HTR-8/SVneo (cell line): ENCODE data around the gene FCER2.

Experiments
- DNase-seq: peaks from one replicate; pipeline ENCODE4 v3.0.0; 2011; ENCODE audit warnings: low spot score, mixed read lengths; ENCODE audit not compliant: insufficient read length
- FAIRE-seq: peaks from 2 replicates; lab custom pipeline; 2011; peaks lifted over from hg19 to GRCh38; lab: Jason Lieb, UNC

FCER2 gene

GRCh38 chr19:7705387-7706187, 3.7 kb upstream of the FCER2 start:
- DNase-seq (no peak), FAIRE-seq (no peak)

- DNase-seq (no peak), FAIRE-seq (no peak)
Observed at GRCh38 chr19:7704280-7705060, 2.5 kb upstream of the FCER2 start.

- no peak for DNase-seq
- FAIRE-seq = no peak
Observed at GRCh38 chr19:7703332-7703731, 1.4 kb upstream of the FCER2 start.

- no peak for DNase-seq
- FAIRE-seq = no peak
Observed at GRCh38 chr19:7701049-7701653, 780 bp downstream of the FCER2 start.

GRCh38 chr19:7699417-7700401, 2.2 kb downstream of the FCER2 start:
- FAIRE-seq (no peak), DNase-seq (no peak)

GRCh38 chr19:7699003-7699402, 2.9 kb downstream of the FCER2 start:
- FAIRE-seq (no peak), DNase-seq (no peak)

- DNase-seq (no peak), FAIRE-seq (no peak)
Observed at GRCh38 chr19:7698583-7698982, 3.3 kb downstream of the FCER2 start.

- FAIRE-seq (no peak), DNase-seq (no peak)
Observed at GRCh38 chr19:7697721-7698287, 4.1 kb downstream of the FCER2 start.

- FAIRE-seq (no peak), DNase-seq (no peak)
Observed at GRCh38 chr19:7694499-7694898, 7.4 kb downstream of the FCER2 start.

GRCh38 chr19:7692417-7693088, 9.4 kb downstream of the FCER2 start:
- no peak for FAIRE-seq
- DNase-seq = no peak

GRCh38 chr19:7691497-7691896, 10.4 kb downstream of the FCER2 start:
- no peak for FAIRE-seq
- DNase-seq = no peak

- peak; percentile 91 for FAIRE-seq
- DNase-seq = no peak
Observed at GRCh38 chr19:7690779-7691258, 11.1 kb downstream of the FCER2 start.

GRCh38 chr19:7689165-7689564, 12.8 kb downstream of the FCER2 start:
- FAIRE-seq (no peak), DNase-seq (no peak)

- no peak for FAIRE-seq
- DNase-seq = no peak
Observed at GRCh38 chr19:7687177-7687576, 14.8 kb downstream of the FCER2 start.

- FAIRE-seq (no peak), DNase-seq (no peak)
Observed at GRCh38 chr19:7685546-7686445, 16.1 kb downstream of the FCER2 start.

GRCh38 chr19:7682175-7682855, 19.6 kb downstream of the FCER2 start:
- FAIRE-seq (peak; percentile 16), DNase-seq (no peak)
